GM21447 (cell line): ENCODE results near the gene SLCO3A1.

Experiments
- ATAC-seq: cut with Tn5 transposase; IDR thresholded peaks from one replicate; pipeline ENCODE4 v1.9.1; 2021; ENCODE audit not compliant: unreplicated experiment

The SLCO3A1 gene

DNA sequence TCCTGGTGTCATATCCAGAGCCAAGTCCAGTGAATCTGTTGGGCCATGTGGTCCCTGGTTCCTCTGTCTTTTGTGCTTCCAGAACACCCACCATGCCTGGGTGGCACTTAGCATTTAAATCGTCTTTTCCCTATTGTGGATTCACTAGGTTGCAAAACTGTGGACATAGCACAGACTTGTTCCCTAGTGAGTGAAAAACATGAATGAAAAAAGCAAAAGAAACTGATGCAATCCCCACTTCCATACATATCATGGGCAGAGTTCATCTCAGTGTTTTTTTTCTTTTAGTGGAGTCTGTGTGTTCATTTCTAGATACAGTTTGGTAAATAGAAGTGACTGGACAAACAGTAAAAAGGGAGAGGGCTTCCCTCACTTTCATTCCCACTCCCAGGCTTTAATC is 170.5 kb downstream of the SLCO3A1 start:
- no peak for ATAC-seq

GRCh38 chr15:92025706-92026270 is 172.3 kb downstream of the SLCO3A1 start:
- no peak for ATAC-seq

- no peak for ATAC-seq
Observed at GRCh38 chr15:92028389-92028724, 174.8 kb downstream of the SLCO3A1 start.

DNA sequence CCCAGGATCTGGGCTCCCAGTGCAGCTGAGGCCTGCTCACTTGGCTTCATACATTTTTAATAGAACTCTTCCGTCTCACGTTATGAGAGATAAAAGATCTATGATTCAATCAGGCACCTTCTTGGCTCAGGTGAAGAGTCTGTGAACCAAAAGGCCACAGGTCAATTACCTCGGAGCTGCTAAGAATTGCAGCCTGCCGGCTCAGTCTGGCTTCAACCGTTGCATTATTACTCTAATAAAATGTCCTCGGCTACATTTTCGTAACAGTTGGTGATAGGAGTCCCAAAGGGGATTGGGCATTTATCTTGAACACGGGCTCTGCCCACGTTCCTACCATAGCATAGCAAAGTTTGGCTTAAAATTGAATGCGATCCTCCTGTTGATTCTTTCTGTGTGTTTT is 176.3 kb downstream of the SLCO3A1 start:
- ATAC-seq: no peak

GRCh38 chr15:92033314-92033713 is 179.8 kb downstream of the SLCO3A1 start:
- no peak for ATAC-seq

- no peak for ATAC-seq
Observed at GRCh38 chr15:92033723-92034122, 180.2 kb downstream of the SLCO3A1 start.

DNA sequence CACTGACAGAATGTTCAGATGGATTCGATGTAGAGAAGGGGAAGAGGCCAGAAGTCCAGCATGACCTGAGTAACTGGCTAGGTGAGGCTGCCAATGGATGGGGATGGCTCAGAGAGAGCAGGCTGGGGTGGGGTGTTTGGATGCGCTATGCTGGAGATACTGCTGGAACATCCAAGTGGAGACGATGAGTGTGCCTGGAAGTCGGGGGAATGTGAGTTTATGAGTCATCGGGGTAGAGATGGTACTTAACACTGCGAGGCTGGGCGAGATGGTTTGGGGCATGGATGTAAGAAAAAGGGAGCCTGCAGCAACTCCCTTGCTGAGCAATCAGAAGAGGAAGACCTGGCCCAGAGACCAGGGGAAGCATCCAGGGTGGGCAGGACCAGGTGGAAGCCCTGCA is 180.7 kb downstream of the SLCO3A1 start:
- no peak for ATAC-seq

- no peak for ATAC-seq
Observed at GRCh38 chr15:92035551-92035950, 182.0 kb downstream of the SLCO3A1 start.

DNA sequence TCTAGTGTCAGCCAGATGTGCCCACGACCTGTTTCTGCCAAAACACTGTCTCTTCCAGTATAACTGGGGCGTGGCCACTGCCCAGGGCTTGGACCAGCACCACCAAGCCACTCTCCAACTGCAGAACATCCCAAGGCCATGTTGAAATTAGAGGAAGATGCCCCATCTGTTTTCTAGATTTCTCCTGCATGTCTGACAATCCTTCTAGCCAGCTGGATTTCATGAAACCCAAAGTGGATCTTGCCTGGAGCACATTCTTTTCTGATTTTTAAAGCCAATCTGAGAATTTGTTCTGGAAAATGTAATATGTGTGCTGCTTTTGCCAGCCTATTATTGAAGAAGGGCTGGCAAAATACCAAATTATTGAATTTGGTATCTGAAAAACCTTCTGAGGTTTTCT is 182.5 kb downstream of the SLCO3A1 start:
- no peak for ATAC-seq

GRCh38 chr15:92037491-92037890 is 184.0 kb downstream of the SLCO3A1 start:
- ATAC-seq: no peak

DNA sequence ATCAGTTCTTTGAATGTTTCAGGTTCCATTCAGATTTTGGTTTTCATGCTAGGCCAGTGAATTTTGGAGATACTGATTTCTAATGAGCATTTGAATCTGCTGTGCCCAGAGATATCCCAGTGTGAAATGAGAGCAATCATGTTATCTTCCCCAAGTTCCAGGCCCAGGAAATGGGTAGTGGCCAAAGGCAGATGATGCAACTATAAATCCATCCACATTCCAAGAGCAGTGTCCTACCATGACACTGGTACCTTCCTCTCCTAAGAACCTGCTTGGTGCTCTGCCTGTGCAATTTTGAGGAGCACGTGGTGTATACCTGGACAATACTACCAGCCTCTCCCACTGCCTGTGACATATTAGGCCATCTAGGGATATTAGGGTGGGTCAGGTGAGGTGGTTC is 186.8 kb downstream of the SLCO3A1 start:
- no peak for ATAC-seq

DNA sequence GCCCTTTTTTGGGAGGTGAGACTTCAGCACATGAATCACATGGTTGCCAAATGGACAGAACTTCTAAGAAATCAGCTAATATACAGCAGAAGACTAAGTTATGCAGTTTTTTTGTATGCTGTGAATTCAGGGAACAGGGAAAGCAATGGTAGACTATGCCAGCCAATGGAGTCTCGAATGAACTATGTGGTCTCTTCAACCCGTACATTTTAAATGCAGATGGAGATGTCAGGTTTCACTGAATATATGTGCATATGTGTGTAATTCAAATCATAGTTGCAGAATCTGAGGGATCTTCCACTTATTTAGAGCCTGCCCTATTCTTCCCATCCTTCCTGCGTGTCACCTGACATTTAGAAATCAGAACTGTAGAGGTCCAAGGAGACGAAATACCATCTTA is 187.9 kb downstream of the SLCO3A1 start:
- ATAC-seq: no peak

GRCh38 chr15:92043283-92043682 is 189.8 kb downstream of the SLCO3A1 start:
- ATAC-seq: no peak

DNA sequence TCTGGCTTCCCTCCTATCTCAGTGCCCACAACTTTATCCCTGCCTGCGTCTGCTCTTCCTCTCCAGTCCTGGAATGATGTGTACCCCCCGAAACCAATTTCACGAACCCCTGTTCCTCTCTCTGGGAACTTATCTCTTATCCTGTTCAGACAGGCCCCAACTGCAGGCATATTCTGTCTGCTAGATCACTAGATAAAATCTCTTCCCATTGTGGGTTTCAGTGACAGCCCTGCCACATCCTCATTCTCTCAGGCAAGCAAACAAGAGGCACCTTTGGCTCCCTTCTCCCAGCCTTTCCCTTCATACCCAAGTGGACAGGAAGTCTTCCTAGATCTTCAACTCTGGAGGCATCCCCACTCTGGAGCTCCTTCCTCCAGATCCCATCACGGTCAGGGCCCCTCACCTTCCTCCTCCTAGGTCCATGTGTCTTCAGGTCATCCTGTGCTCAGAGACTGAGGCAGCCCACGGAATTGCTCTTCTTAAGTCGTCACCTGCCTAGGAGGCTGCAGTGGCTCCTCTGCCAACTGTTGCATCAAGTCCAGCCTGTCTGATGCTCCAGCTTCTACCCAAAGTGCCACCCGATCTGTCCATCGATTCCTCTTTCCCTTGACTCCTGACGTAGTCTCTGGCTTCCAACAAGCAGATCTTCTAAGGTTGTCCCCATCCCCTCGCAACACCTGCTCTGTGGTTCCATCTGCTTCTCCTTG is 190.8 kb downstream of the SLCO3A1 start:
- ATAC-seq: no peak

GRCh38 chr15:92047900-92048299 is 194.4 kb downstream of the SLCO3A1 start:
- no peak for ATAC-seq

GRCh38 chr15:92048739-92049138 is 195.2 kb downstream of the SLCO3A1 start:
- no peak for ATAC-seq

- ATAC-seq: no peak
Observed at GRCh38 chr15:92049290-92049989, 195.9 kb downstream of the SLCO3A1 start.

DNA sequence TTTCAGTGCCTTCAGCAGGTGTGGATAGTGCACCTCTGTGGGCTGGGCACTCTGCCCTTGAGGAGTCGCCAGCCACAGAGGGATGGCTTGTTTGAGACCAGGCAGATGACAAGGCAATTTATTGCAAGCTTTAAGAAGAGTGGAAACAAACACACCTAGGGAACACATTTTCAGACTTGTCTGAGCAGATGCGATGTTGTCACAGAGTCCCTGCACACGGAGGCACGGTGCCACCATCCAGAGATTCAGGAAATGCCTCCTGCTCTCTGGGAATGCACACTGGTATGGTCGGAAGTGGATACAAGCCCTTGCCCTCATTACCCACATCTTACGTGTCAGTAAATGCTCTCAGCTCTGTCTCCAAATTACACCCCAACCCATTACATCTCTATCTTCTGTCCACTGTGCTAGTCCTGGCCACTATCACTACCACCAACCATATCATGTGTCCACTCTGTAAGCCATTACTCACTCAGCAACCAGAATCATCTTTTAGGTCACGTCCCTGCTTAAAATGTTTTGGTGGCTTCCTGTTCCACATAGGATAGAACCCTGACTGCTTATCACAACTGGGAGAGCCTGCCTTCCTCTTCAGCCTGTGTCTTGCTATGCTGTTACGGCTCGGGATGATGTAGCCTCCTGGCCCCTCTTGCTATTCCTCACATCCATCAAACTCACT is 196.9 kb downstream of the SLCO3A1 start:
- ATAC-seq: no peak

- no peak for ATAC-seq
Observed at GRCh38 chr15:92051716-92052115, 198.2 kb downstream of the SLCO3A1 start.

DNA sequence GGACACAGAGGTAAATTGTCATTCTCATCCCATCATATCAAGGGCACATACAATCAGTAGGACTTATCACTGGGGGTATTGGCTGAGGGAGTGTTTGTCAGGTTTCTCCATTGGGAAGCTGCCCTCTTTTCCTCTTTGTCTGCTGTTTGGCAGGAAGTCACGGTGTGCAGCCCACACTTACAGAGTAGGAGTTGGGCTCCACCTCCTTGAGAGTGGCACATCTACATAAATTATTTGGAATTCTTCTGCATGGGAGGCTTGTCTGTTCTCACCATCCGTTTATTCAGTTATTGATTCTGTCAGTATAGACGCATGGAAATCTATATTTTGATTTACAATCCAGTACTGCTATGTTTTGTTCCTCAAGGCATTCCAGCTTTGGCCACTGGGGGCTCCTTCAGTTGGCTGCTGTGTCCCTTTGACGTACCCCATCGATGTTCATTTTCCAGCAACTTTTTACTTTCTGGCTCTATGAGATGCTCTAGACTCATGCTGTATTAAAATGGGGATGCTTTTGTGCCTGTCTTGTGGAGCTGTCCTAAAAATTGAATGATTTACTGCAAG is 200.3 kb downstream of the SLCO3A1 start:
- ATAC-seq: no peak

GRCh38 chr15:92056875-92057274 is 203.4 kb downstream of the SLCO3A1 start:
- ATAC-seq: no peak
